HG03103 (cell line): ENCODE data around the gene SMIM20.
A peak's percentile ranks its signal among the peaks of the same experiment; 100 is the strongest.
"Not testable (repeated sequence)": the region's sequence is repeated elsewhere in the genome, so short reads cannot be mapped to it uniquely, and the experiment has no call there.

Source experiments
- ATAC-seq: cut with Tn5 transposase; IDR thresholded peaks from one replicate; pipeline ENCODE4 v1.9.1; 2021; ENCODE audit warnings: low read depth; ENCODE audit not compliant: unreplicated experiment

SMIM20 gene

GRCh38 chr4:25890571-25891485, 23.2 kb upstream of the SMIM20 start:
- no peak for ATAC-seq

GRCh38 chr4:25892796-25893195, 21.2 kb upstream of the SMIM20 start:
- ATAC-seq: no peak

GRCh38 chr4:25896776-25897539, 17.1 kb upstream of the SMIM20 start:
- no peak for ATAC-seq

- no peak for ATAC-seq
Measured at GRCh38 chr4:25900310-25900709, 13.7 kb upstream of the SMIM20 start.

GRCh38 chr4:25901030-25901430, 13.0 kb upstream of the SMIM20 start:
- no peak for ATAC-seq

GRCh38 chr4:25903900-25904747, 9.9 kb upstream of the SMIM20 start:
- ATAC-seq: peak; percentile 50

GRCh38 chr4:25904748-25905082, 9.3 kb upstream of the SMIM20 start:
- ATAC-seq: peak; percentile 38

GRCh38 chr4:25905371-25905770, 8.6 kb upstream of the SMIM20 start:
- ATAC-seq: no peak

GRCh38 chr4:25906113-25906512, 7.9 kb upstream of the SMIM20 start:
- not testable (repeated sequence) for ATAC-seq

- ATAC-seq: no peak
Measured at GRCh38 chr4:25908491-25908901, 5.5 kb upstream of the SMIM20 start.

- ATAC-seq: no peak
Measured at GRCh38 chr4:25911356-25911755, 2.7 kb upstream of the SMIM20 start.

GRCh38 chr4:25913056-25913850, 767 bp upstream of the SMIM20 start:
- ATAC-seq: peak; percentile 36

GRCh38 chr4:25914670-25915352, 791 bp downstream of the SMIM20 start:
- ATAC-seq: no peak

GRCh38 chr4:25915353-25915705, 1.3 kb downstream of the SMIM20 start:
- ATAC-seq: no peak

- ATAC-seq: no peak
Measured at GRCh38 chr4:25916870-25917269, 2.9 kb downstream of the SMIM20 start.

GRCh38 chr4:25919676-25920075, 5.7 kb downstream of the SMIM20 start:
- ATAC-seq: no peak

GRCh38 chr4:25921922-25922321, 7.9 kb downstream of the SMIM20 start:
- no peak for ATAC-seq

GRCh38 chr4:25922812-25923369, 8.9 kb downstream of the SMIM20 start:
- ATAC-seq: no peak

GRCh38 chr4:25923745-25924144, 9.7 kb downstream of the SMIM20 start:
- ATAC-seq: no peak
